HG03342 (cell line): Measurements from ENCODE around the gene MMP2.

Experiments used
- ATAC-seq: cut with Tn5 transposase; IDR thresholded peaks from one replicate; pipeline ENCODE4 v1.9.1; 2021; ENCODE audit warnings: mild to moderate bottlenecking, moderate library complexity; ENCODE audit not compliant: unreplicated experiment

The MMP2 gene

DNA sequence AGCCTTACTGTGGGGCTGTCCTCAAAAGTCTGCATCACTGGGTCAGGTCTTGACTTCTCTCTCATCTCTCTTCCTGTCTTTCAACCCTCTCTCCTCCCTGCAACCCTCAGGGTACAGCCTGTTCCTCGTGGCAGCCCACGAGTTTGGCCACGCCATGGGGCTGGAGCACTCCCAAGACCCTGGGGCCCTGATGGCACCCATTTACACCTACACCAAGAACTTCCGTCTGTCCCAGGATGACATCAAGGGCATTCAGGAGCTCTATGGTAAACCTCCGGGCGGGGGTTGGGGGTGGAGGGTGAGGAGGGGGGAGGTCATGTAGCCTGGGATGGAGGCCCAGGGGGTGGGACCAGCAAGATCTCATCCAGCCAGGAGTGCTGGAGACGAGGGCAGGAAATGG lies 12.7 kb downstream of the MMP2 start:
- no peak for ATAC-seq

DNA sequence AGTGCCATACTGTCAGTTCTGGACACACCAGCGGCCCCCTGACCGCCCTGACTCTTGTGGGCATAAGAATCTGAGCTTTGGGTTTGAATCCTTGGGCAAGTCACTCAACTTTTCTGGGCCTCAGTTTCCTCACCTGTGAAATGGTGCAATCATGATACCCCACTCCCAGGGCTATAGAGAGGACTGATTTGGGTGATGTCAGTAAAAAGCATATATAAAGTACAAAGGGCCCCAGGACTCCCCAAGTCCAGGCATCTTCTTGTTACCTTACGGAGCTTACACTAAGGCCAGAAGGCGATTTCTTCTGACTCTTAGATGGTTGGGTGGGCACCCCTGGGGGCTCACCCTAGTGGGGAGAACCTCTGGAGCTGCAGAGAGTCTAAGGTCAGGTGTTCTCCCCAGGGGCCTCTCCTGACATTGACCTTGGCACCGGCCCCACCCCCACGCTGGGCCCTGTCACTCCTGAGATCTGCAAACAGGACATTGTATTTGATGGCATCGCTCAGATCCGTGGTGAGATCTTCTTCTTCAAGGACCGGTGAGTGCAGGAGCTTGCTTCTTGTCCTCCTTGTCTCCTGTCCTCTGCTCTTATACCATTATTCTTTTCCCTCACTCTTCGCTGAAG lies 13.9 kb downstream of the MMP2 start:
- ATAC-seq, result no peak

DNA sequence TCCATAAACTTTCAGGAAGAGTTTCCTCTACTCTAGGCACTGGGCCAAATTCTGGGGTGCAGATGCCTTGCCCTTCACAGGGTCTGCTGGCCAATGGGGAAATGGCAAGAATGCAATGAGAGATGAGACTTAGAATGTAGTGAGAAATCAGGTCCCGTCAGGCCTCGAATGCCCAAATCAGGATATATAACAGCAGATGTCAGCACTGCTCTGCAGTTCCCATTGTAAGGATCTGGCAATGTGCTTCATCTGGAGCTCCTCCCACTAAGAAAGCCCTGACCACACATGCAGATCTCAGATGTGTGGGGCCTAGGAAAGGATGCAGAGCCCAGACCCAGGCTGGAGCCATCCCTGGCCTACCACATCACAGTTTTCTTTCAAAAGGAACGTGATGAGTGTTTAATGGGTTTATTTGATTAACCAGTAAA lies 16.0 kb downstream of the MMP2 start:
- no peak for ATAC-seq

DNA sequence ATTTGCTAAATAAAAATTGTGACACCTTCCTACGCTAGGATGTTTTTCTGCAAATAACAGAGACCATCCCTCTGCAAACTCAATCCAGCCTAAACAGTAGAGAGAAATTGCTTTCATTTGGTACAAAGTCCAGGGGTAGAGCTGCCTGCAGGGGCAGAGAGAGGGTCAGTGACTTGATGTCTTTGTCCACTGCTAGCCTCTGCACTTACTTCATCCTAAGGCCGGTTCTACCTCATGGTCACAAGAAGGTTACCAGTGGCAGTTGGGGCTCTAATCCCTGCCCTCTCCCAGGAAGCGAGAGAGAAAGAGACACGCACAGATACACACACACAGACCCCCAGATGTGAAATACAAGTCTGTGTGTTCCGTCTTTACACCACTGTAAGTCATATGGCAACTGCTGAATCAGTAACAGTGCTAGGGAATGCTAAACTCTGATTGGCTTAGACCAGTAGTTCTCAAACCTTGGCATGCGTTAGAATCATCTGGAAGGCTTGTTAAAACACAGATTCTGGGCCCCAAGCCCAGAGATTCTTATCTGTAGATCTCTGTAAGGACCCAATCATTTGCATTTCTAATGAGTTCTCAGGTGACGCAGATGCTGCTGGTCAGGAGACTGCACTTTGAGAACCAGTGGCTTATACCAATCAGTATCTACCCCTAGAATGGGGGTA lies 16.8 kb downstream of the MMP2 start:
- no peak for ATAC-seq

DNA sequence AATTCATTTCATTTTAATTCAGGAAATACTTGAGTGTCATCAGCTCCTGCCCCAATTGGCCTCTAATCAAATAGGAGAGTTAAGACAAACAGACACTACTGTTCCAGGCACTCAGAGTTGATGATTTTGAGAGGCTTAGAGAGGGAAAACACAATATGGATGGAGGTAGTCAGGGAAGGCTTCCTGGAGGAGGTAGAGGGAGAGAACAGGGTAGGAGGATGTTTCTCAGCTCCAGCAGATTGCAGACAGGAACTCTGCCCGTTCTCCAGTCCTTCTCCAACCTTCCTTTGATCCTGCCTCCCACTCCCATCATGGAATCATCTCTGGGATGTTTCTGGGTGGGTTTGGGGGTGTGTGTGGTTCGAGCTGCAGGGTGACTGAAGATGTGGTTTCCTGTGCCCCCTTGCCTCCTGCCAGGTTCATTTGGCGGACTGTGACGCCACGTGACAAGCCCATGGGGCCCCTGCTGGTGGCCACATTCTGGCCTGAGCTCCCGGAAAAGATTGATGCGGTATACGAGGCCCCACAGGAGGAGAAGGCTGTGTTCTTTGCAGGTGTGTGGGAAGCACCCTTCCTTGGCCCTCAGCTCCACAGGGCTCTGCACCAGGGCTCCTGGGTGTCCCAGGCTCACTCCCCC lies 17.6 kb downstream of the MMP2 start:
- ATAC-seq, result no peak

DNA sequence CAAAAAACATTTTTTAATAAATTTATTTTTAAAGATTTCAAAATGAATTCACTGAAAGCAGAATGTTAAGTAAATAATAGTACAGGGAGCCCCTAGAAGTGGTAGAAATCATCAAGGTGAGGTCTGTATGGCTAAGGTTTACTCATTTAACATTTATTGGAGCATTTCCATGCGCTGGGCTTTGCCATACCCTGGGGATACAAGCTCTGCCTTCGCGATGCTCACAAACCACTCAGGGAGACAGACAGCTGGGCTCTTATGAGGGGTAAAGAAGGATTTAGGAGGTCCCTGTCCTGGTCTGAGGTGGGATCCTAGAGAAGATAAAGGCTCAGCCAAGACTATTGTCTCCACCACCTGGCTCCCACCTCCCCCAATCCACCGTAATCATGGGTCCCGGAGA lies 18.6 kb downstream of the MMP2 start:
- ATAC-seq, result no peak

DNA sequence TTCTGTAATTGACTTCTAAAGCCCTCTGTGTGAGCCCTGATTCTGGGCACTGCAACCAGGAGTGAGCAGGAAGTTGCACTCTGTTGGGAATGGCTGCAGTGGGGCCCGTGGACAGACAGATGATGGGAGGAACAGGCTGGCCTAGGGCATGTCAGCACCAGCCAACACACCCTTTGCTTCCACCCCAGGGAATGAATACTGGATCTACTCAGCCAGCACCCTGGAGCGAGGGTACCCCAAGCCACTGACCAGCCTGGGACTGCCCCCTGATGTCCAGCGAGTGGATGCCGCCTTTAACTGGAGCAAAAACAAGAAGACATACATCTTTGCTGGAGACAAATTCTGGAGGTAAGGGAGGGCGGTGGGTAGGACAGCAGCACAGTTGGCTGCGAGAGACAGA lies 19.1 kb downstream of the MMP2 start:
- ATAC-seq, result no peak

DNA sequence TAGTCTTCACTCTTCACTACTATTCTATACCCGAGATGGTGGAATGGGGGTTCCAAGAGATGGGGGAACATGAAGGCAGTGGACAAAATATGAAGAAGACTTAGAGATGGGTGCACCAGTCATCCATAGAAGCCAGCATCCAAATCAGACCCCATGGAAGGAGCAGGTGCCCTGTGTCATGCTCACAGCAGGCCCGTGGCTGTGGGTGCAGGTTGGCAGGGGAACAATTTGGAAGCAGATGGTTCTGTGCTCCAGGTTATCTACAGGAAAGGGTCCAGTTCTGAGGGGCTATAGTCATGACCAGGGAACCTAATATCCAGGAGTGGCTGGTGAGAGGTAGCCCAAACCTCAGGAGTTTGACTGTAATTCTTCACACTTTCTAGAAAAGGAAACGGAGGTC lies 20.3 kb downstream of the MMP2 start:
- no peak for ATAC-seq

DNA sequence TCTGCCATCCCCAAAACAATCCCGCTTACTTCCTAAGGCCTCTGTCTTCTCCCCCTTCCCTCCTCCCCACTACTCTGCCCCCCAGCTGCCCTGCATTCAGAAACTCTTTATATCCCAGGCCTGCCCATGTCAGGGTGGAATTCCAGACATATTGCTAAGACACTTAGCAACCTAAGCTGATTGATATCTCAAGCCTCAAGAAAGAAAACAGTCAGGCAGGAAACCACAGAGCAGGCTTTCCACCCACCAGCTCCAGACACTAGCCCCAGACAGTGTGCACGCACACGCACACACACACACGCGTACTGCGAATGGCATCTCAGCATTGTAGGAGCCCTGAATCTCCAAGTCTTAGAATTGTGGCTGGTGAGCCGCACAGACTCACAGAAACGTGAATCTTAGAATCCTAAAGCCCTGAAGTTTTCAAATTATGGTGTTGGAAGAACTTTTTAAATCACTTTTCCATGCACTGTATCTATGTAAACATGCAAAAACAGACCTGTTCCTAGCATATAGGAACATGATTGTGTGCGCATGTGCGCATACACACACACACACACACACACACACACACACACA lies 21.0 kb downstream of the MMP2 start:
- ATAC-seq, result no peak

DNA sequence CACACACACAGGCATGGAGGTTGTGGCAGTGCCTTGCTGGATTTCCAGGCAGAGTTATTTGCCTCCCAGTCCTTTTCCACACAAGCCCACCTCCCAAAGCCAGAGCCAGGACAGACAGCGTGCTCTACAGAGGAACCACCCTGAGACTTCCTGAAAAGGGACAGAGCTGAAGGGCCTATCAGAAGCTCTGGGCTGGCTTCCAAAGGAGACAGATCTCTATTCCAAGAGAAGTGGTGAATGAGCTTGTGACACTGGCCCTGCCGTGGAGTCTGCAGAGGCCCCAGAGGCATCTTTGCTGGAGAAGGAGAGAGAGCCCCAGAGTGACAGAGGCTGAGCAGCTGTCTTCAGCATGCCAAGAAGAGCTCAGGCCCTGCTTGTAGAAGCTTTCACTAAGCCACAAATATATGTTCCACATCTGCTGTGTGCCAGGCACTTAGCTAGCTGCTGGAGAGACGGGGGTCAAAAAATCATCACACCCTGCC lies 21.6 kb downstream of the MMP2 start:
- ATAC-seq, result no peak

DNA sequence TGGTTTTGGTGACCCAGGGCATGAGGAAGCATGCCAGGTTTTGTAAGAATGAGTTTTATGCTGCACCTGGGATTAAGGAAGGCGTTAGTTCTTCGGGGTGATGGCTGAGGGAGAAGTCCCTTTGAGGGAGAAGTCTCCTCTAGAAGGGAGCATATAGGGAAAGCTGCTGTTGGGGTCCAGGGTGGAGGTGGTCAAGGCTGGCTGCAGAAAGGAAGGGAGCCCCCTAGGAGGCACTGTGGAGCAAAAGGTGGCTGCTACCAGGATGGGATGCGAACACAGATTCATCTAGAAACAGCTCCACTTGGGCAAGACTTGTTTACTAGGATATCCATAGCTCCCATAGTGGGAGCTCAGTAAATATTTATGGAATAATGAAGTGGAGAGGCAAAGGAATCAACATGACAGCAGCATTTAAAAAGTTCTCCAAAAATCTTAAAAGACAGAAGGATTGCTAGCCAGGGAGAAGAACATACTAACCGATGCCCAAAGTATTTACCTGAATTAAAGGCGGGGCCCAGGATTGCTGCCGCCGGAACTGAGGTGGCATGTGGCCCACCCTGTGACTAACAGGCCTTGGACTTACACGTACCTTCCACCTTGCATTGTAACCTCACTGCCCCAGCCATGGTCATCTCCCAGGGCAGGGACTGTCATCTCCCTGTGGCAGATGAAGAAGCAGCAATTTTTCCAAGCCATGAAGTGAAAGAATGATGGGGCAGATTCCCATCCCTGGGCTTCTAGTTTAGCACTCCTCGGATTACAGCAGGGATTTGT lies 22.7 kb downstream of the MMP2 start:
- no peak for ATAC-seq

DNA sequence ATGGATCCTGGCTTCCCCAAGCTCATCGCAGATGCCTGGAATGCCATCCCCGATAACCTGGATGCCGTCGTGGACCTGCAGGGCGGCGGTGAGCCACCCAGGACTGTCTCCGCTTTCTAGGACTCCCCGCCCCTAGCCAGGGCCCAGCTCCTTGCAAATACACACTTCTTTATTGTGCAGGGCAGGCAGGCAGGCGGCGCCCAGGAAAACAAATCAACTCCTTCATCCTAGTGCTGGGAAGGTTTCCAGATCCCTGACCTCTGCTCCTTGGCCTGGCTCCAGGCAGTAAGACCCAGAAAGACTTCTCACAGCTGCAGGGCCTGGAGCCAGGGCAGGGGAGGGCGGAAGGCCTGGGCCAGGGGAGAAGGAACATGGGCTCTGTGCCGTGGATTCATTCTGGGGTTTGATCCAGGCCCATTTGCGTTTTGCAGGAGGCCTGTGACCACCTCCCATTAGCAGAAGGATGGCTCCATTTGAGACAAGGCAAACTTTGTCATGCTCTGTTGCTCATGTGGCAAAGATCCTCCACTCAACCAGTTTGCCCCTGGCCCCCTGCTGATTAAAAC lies 23.9 kb downstream of the MMP2 start:
- no peak for ATAC-seq

DNA sequence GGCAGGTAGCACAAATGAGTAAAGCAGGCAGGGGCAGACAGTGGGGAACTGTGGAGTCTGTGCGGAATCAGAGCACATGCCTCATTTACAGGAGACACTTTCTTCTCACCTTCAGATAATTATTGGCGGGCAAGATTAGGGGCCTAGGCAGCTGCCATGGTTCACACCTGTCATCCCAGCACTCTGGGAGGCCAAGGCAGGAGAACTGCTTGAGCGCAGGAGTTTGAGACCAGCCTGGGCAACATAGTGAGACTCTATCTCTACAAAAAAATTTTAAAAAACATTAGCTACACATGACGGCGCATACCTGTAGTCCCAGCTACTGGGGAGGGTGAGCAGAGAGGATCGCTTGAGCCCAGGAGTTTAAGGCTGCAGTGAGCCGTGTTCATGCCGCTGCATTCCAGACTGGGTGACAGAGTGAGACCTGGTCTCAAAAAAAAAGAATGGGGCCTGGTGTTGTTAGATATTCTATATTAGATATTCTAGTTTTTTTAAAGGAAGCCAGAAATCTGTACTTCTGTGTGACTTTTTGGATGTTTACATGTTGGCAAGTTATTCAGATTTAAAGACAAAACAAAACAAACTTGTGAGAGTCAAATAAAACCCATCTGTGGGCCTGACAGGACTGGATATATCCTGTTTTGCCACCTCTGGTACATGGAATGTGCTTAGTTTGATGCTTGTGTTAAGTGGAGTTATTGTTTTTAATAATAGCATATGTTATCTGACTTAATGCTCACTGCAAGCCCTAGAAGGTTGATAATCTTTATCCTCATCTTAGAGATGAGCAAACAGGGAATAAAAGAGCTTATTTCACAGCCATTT lies 24.9 kb downstream of the MMP2 start:
- ATAC-seq, result no peak

DNA sequence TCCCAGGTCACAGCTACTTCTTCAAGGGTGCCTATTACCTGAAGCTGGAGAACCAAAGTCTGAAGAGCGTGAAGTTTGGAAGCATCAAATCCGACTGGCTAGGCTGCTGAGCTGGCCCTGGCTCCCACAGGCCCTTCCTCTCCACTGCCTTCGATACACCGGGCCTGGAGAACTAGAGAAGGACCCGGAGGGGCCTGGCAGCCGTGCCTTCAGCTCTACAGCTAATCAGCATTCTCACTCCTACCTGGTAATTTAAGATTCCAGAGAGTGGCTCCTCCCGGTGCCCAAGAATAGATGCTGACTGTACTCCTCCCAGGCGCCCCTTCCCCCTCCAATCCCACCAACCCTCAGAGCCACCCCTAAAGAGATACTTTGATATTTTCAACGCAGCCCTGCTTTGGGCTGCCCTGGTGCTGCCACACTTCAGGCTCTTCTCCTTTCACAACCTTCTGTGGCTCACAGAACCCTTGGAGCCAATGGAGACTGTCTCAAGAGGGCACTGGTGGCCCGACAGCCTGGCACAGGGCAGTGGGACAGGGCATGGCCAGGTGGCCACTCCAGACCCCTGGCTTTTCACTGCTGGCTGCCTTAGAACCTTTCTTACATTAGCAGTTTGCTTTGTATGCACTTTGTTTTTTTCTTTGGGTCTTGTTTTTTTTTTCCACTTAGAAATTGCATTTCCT lies 26.5 kb downstream of the MMP2 start:
- ATAC-seq, result no peak

DNA sequence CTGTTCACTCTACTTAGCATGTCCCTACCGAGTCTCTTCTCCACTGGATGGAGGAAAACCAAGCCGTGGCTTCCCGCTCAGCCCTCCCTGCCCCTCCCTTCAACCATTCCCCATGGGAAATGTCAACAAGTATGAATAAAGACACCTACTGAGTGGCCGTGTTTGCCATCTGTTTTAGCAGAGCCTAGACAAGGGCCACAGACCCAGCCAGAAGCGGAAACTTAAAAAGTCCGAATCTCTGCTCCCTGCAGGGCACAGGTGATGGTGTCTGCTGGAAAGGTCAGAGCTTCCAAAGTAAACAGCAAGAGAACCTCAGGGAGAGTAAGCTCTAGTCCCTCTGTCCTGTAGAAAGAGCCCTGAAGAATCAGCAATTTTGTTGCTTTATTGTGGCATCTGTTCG lies 27.1 kb downstream of the MMP2 start:
- ATAC-seq, result no peak

DNA sequence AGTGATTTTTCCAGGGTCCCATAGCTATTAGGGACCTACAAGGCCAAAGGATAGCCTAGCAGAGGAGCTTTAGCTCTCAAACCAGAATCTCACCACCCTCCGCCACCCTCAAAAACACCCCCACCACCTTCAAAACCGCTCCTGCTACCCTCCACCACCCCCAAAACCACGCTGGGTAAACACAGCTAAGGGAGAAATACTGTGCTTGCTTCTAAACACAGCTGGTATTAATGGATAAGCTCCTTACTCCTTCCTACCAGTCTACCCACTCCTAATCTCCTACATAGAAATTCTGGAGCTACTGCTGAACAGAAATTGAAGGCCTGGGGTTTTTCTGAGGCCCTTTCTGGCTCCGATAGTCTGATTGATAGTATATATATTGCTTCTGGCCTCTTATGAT lies 27.7 kb downstream of the MMP2 start:
- no peak for ATAC-seq

DNA sequence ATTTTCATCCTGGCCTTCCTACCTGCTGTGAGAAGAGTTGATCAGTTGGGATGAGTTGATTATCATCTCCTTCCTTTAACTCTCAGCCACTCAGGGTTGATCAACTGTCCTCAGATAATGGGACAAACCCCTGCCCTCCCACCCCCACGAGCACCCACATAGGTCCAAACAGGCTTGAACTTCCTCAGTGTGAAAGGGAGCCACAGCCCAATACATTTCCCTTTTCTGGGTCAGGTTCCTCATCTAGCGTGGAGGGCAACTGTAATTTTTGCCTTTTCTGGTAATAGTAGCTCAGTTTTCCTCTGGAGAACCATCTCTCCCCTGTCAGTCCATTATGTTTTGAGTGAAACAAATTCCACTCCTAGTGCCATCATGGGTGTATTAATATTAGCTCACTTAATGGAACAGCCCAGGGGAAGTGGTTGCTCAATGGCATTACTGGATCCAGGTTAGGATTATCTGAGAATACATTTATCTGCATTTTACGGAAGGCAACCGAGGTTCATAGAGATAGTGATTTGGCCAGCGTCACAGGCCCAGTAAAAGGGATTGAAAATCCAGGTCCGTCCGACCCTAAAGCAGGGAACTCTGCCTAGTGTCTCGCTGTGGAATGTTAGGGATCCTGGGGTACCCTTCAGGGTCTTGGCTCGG lies 29.4 kb downstream of the MMP2 start:
- no peak for ATAC-seq

DNA sequence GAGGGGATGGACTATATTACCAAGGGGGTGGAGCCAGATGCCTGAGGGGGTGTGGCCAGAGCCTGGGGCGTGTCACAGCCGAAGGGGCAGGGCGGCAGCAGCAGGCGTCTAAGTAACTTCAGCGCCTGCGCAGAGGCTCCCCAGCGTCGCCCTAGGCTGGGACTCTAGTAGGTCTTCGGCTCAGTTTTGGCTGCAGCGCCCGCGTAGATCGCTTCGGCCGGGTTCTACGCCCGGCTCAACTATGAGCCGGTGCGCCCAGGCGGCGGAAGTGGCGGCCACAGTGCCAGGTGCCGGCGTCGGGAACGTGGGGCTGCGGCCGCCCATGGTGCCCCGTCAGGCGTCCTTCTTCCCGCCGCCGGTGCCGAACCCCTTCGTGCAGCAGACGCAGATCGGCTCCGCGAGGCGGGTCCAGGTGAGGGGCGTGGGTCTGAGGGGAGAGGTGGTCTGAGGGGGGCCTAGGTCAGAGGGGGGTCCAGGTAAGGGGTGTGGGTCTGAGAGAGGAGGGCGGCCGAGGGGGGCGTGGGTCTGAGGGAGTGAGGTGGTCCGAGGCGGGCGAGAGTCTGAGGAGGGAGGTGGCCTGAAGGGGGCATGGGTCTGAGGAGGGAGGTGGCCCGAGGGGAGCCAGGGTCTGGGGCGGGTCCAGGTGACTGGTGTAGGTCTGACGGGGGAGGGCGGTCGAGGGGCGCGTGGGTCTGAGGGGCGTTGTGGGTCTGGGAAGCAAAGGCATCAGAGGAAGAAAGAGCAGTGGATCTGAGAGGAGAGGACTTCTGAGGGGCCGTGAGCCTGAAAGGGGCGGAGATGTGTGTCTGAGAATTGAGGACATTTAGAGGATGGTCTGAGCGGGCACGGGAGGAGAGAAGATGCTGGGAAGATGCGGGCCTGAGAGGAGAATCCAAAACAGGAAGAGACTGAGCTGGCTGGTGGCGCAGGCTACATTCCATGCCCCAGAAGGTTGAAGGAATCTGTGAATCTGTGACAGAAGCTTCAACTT lies 30.2 kb downstream of the MMP2 start, which contains the start of gene LPCAT2:
Gene LPCAT2 (plus strand): TSS at position 132 of the 991 bp plus-strand sequence. CDS start 110 bp downstream, at position 242.
- ATAC-seq, result no peak
